ENCODE results near the gene DLEC1. TPM values are rescaled to one million over a fixed set of nuclear protein-coding genes. Genes with fewer than 3 reads are reported as not detected.
A peak's percentile ranks its signal among the peaks of the same experiment; 100 is the strongest.

The DLEC1 gene
- total and polyA plus RNA-seq, 2 of the 4 experiments (the other 2 are of a cell fraction) = 0.03 TPM; not detected in 1

- intact Hi-C loops (cut with micrococcal nuclease) (no loop called here), in situ Hi-C loops (cut with MboI; ENCODE audit: low sequenced_read_pairs) (no loop called here), dilution Hi-C loops (cut with HindIII; ENCODE audit: low sequenced_read_pairs, unreplicated experiment) (no loop called here)
- Histone ChIP-seq H3K79me1 (ENCODE audit: low read depth in 1 of 2, low read length in 2 of 2) (peaks cover 3 to 19% of the 10 kb centered on the region in 2 experiments; a peak in 2 of 4 replicates), H2BK120ac (ENCODE audit: low read depth, low read length) (no peak overlapping the region), H4K8ac (ENCODE audit: low read depth in 2 of 2, low read length in 2 of 2) (peak overlapping the region in 1 of 2 experiments; percentile 75; a peak in 2 of 4 replicates), H4K91ac (ENCODE audit: insufficient read depth, low read depth, low read length) (no peak overlapping the region), H3K18ac (ENCODE audit: low read depth, low read length) (no peak overlapping the region), H3K9me1 (ENCODE audit: insufficient read depth, low read length) (peaks cover 19% of the 10 kb centered on the region), H3K27ac (ENCODE audit: insufficient read depth, low read length) (no peak overlapping the region), H2AK5ac (ENCODE audit: low read depth, low read length) (peak overlapping the region; percentile 12; the same call in 1 of the 2 replicates), H2AFZ (replicated peaks; ENCODE audit: low read length, poor library complexity) (no peak overlapping the region), H3K56ac (ENCODE audit: extremely low read depth, insufficient read depth, low read length) (no peak overlapping the region), H3K9me3 (ENCODE audit: control insufficient read depth, insufficient read depth, low read length) (no peaks in the 10 kb centered on the region), H3K9ac (ENCODE audit: low read depth, low read length) (no peak overlapping the region), H3K27me3 (ENCODE audit: control insufficient read depth, insufficient read depth, low read length) (no peaks in the 10 kb centered on the region), H3K4me2 (ENCODE audit: low read depth, low read length) (no peak overlapping the region), H3K4ac (ENCODE audit: low read depth, low read length) (no peak overlapping the region), H3K4me3 (ENCODE audit: insufficient read depth, low read depth, low read length) (no peak overlapping the region), H2BK15ac (ENCODE audit: low read depth, low read length) (no peak overlapping the region), H2BK5ac (ENCODE audit: low read depth, low read length, poor library complexity, severe bottlenecking) (no peak overlapping the region), H3K14ac (replicated peaks; ENCODE audit: low read depth, low read length) (no peak overlapping the region), H2AK9ac (replicated peaks; ENCODE audit: low read depth, low read length, poor library complexity) (no peak overlapping the region), H3K4me1 (ENCODE audit: control insufficient read depth, insufficient read depth, low read length) (peaks cover 10% of the 10 kb centered on the region), H2BK20ac (ENCODE audit: low read depth, low read length) (no peak overlapping the region), H3K36me3 (ENCODE audit: control insufficient read depth, insufficient read depth, low read length) (peaks cover 10% of the 10 kb centered on the region), H3K23ac (ENCODE audit: low read depth, low read length) (no peak overlapping the region), H4K5ac (ENCODE audit: low read depth, low read length) (no peak overlapping the region), H4K20me1 (ENCODE audit: insufficient read depth, low read length) (peaks cover 8% of the 10 kb centered on the region; the same call in 1 of the 2 replicates)
- POLR2A ChIA-PET (ENCODE audit: unreplicated experiment) = no interaction called here
- DNase-seq (no peak), ATAC-seq (ENCODE audit: low read depth) (no peak)
- no CpG with 5 or more reads among the region's 6 CpGs for WGBS, 2 experiments (ENCODE audit: extremely low coverage in 2 of 2, insufficient read length in 1 of 2)
- TF ChIP-seq MAFK (IDR thresholded peaks at IDR 0.05; ENCODE audit: low read depth, low read length) (no peak), FOS (IDR thresholded peaks at IDR 0.05; ENCODE audit: low read depth, low read length) (no peak), ELK1 (IDR thresholded peaks at IDR 0.05; ENCODE audit: borderline replicate concordance, low read depth, low read length) (no peak), MAZ (IDR thresholded peaks at IDR 0.05; ENCODE audit: borderline replicate concordance, low read depth, low read length) (no peak), RCOR1 (IDR thresholded peaks at IDR 0.05; ENCODE audit: insufficient replicate concordance, low read length) (no peak), BHLHE40 (IDR thresholded peaks at IDR 0.05; ENCODE audit: low read depth, low read length) (no peak), USF2 (IDR thresholded peaks at IDR 0.05; ENCODE audit: low read depth, low read length) (no peak), SMC3 (IDR thresholded peaks at IDR 0.05; ENCODE audit: low read depth, low read length) (no peak), RFX5 (IDR thresholded peaks at IDR 0.05; ENCODE audit: low read depth, low read length) (no peak), CHD1 (IDR thresholded peaks at IDR 0.05; ENCODE audit: low read depth, low read length) (no peak), MXI1 (IDR thresholded peaks at IDR 0.05; ENCODE audit: borderline replicate concordance, low read depth, low read length) (no peak), NFE2L2 (IDR thresholded peaks at IDR 0.05; ENCODE audit: low read depth, low read length) (no peak)
- TF ChIP-seq, protein P1, sequence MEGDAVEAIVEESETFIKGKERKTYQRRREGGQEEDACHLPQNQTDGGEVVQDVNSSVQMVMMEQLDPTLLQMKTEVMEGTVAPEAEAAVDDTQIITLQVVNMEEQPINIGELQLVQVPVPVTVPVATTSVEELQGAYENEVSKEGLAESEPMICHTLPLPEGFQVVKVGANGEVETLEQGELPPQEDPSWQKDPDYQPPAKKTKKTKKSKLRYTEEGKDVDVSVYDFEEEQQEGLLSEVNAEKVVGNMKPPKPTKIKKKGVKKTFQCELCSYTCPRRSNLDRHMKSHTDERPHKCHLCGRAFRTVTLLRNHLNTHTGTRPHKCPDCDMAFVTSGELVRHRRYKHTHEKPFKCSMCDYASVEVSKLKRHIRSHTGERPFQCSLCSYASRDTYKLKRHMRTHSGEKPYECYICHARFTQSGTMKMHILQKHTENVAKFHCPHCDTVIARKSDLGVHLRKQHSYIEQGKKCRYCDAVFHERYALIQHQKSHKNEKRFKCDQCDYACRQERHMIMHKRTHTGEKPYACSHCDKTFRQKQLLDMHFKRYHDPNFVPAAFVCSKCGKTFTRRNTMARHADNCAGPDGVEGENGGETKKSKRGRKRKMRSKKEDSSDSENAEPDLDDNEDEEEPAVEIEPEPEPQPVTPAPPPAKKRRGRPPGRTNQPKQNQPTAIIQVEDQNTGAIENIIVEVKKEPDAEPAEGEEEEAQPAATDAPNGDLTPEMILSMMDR (conservative IDR thresholded peaks at IDR 0.05; ENCODE audit: low read depth, low read length) = no peak
- CTCF ChIA-PET = no interaction called here
- BruUV-seq (replicated peaks) = no TSS peak
Measured at GRCh38 chr3:37999836-38000235, 39.2 kb upstream of the DLEC1 start.
